Frontal cortex (tissue), 4 donors: ENCODE results near the gene ANKLE1. TPM values are rescaled to one million over a fixed set of nuclear protein-coding genes. Genes with fewer than 3 reads are reported as not detected.

Experiments used
- DNase-seq, 2 donors: peaks; one replicate each; pipeline ENCODE4 v3.0.0; 2012; ENCODE audit warnings: low spot score in 2 of 2
- FAIRE-seq: peaks from 2 replicates; lab custom pipeline; 2012; peaks lifted over from hg19 to GRCh38; lab: Jason Lieb, UNC
- total RNA-seq: library from RNA; depleted of rRNA; stranded (reverse); fragments of >200 nt; gene quantifications from one replicate; pipeline ENCODE4 v1.2.3, GENCODE V29; 2014
- donor health status: control.
- donor health status: control.
- donor health status: control.

Gene ANKLE1
- total RNA-seq, 1 donor from 2014 or later = 0.82 TPM

GRCh38 chr19:17303940-17304267 lies 22.2 kb downstream of the ANKLE1 start:
- DNase-seq (no peak), FAIRE-seq (no peak)

DNA sequence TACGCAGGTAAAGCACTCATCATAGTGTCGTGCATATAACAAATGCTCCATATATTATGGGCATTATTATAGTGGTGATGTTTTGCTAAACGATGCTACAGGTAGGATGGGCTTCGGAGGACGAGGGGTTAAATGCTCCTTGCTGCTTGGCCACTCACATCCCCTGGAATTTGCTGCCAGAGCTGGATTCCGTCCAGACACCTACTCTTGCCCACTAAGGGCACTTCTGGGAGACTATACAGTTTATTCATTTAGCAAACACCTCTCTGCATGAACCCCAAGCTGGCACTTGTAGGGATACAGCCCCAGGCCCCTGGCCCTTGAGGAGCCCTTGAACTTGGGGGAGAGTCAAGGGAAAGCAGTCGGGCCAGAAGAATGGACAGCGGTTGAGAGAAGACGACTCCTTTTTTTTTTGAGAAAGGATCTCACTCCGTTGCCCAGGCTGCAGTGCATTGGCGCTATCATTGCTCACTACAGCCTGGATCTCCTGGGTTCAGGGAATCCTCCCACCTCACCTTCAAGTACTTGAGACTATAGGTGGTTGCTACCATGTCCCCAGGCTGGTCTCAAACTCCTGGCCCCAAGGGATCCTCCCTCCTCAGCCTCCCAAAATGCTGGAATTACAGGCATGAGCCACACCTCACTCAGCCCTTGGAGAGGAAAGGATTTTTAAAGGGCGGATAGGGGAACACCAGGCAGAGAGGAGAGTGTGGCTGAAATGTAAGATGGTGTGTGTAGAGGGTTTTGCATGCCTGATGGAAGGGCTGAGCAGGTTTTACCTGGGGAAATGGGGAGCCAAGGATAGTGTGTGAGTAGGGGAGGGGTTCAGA lies 22.9 kb downstream of the ANKLE1 start:
- DNase-seq = no peak
- FAIRE-seq = no peak

- FAIRE-seq (no peak), DNase-seq (no peak)
Measured at GRCh38 chr19:17305216-17305516, 23.5 kb downstream of the ANKLE1 start.

DNA sequence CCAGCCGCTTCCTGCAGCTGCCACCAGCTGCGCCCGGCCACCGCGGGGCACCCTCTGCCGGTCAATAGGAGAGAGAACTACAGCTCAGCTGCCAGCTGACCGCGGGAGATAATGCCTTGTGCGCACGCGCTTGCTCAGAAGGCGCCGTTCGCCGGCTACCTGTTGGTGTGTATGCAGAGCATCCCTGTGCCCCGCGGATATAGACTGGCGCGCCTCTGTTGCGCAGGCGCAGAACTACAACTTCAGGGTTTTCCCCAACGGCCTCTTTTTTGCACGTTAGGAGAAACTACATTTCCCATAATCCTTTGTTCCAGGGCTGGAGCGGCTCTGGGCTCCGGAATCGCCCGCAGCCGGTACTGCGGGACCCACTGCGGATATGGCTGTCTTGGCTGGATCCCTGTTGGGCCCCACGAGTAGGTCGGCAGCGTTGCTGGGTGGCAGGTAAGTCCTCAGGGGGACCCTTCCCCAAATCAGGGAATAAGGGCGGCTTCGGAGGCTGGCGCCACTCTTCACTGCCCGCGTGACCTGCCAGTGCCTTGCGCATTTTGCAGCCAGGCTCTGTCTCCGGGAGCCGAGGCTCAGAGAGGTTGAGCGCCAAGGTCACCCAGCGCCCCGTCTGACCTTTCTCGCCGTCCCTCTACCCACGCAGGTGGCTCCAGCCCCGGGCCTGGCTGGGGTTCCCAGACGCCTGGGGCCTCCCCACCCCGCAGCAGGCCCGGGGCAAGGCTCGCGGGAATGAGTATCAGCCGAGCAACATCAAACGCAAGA lies 24.0 kb downstream of the ANKLE1 start, which contains the start of gene MRPL34:
Gene MRPL34, plus strand, starts transcription at position 356 of the 768 bp plus-strand sequence. Its CDS starts 21 bp downstream, at position 377.
- DNase-seq = peak; percentile 82 to 88
- no peak for FAIRE-seq

DNA sequence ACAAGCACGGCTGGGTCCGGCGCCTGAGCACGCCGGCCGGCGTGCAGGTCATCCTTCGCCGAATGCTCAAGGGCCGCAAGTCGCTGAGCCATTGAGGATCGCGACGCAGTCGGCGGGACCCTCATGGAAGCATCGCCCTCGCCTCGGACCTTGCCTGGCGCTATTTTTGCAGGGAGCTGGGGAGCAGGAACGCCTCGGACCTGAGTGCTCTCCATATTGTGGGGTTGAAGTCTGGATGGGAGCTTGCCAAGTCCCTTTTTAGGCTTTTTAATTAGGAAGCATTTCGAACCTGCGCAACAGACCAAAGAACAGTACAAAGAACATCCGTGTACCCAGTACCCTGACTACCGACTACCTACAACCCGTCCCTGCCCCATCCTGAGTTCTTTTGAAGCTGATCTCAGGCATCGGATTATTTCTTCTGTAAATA lies 24.6 kb downstream of the ANKLE1 start:
- FAIRE-seq = no peak
- DNase-seq = no peak

- FAIRE-seq = no peak
Measured at GRCh38 chr19:17307876-17308377, 26.2 kb downstream of the ANKLE1 start.

DNA sequence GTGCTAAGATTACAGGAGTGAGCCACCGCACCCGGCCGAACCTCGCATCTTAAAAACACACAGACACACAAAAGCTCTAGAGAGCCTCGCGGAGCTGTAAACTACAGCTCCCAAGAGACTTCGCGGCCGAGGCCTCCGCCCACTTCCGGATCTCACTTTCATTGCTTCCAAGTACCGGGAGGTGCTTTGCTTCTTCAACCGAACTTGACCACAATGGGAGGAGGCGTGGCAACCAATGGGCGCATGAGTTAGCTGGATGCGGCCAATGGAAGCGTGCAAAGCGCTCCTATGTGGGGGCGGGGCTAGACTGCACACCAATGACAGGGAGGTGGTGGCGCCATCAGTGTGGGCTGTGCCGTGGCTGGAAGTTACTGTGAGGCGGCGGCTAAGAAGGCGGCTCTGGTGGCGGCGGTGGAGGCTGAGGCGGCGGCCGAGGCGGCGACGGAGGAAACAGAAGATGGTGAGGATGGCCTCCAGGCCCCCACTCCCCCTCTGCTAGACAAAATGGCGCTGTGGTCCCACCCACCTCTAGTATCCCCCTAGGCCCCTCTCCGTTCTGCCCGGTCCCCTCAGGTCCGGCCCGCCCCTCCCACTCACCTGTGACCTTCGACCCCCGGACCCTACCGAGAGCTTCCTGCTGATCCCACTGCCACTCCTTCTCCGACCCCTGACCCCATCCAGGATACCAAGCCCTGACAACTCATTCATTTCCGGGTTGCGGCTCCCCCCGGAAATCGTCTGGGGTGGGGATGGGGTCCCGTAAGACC lies 27.7 kb downstream of the ANKLE1 start, which contains the start of gene DDA1:
Gene DDA1, plus strand, starts transcription at position 366 of the 767 bp plus-strand sequence. Its CDS starts 92 bp downstream, at position 458.
- DNase-seq (peak; percentile 96 to 99), FAIRE-seq (peak; percentile 98)

More at GRCh38 chr19:17307876-17308377, 26.2 kb downstream of the ANKLE1 start:
- DNase-seq = no peak

GRCh38 chr19:17309965-17310461 lies 28.3 kb downstream of the ANKLE1 start:
- FAIRE-seq (no peak), DNase-seq (no peak)

- no peak for FAIRE-seq
- DNase-seq = no peak
Measured at GRCh38 chr19:17311455-17312188, 29.9 kb downstream of the ANKLE1 start.

DNA sequence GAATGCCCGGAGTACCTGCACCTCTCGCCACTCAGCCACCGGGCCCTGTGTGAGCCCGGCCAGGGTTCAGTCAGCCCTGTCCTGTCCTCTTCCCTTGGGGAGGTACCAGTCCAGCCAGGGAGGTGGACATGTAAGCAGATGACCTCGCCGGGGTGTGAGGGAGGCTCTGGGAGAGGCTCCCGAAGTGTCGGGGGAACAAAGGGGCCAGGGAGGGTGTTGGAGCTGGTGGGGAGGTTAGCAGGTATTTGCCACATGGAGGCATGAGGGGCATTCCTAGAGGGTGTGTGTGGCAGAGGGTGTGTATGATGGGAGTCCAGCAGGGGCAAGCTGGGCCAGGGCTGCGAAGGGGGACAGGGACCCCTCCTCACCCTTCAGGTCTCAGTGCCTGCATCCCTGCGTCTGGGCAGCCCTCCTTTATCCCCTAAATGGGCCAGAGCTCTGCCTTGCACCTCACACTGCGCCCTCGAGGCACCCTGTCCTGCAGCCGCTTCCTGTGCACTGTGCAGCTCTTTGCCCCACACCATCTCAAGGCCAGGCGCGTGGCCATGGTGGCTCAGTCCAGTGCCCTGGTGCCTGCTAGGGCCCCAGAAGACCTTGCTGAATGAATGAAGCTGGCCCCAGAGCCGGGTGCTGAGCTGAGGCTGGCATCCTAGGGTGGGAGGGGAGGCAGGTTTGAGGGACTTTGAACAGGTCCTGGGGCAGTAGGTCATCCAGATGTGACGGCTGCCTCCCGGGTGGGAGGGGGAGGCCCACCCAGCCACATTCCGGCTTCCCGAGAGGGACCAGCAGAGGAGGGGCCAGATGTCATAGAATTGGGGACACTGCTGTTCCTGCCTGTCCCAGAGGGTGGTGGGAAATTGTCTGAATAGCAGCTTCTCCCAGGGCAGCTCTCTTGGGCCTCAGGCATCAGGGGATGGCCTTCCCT lies 30.8 kb downstream of the ANKLE1 start:
- DNase-seq = no peak
- no peak for FAIRE-seq

DNA sequence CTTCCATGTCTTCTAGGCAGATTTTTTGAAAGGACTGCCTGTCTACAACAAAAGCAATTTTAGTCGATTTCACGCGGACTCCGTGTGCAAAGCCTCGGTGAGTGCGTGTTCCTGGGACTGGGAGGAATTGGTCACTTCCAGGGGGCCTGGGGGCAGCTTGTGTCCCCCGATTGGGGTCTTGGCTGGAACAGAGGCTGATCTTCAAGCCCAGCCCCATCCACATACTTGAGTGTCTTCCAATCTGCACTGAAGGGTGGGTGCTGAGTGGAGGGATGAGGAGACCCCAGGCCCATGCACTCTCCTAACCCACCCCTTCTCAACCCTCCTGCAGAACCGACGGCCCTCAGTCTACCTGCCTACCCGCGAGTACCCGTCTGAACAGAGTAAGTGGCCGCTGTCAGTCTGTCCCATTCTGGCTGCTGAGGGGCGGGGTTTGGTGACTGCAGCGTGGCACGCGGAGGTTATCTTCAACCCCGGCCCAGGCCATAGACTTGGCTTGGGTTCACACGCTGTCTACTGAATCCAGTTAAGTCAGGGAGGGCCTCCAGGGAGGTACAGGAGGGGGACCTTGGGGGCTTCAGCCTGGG lies 32.4 kb downstream of the ANKLE1 start:
- FAIRE-seq = no peak
- no peak for DNase-seq

- FAIRE-seq = no peak
- DNase-seq = no peak
Measured at GRCh38 chr19:17318966-17319365, 37.3 kb downstream of the ANKLE1 start.

GRCh38 chr19:17319473-17320238 lies 38.0 kb downstream of the ANKLE1 start:
- DNase-seq (no peak), FAIRE-seq (no peak)

DNA sequence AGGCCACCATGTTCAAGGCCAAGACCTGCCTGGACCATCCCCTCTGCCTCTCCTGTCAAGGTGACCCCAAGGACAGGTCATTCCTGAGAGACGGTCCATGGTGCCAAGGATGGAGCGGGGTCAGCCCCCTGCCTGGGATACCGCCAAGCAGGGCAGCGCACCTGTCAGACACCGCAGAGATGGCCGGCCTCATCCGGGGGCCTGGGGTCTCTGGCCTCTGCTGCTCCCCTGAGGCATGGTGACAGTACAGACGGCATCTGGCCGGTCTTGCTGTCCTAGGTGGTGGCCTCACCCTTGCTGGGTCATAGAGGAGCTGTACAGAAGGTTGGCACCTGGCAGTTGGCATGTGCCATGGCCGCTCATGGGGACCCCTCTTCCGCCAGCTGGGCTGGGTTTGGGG lies 38.7 kb downstream of the ANKLE1 start:
- FAIRE-seq = no peak
- no peak for DNase-seq

GRCh38 chr19:17321655-17322489 lies 40.2 kb downstream of the ANKLE1 start:
- FAIRE-seq = no peak
- no peak for DNase-seq

DNA sequence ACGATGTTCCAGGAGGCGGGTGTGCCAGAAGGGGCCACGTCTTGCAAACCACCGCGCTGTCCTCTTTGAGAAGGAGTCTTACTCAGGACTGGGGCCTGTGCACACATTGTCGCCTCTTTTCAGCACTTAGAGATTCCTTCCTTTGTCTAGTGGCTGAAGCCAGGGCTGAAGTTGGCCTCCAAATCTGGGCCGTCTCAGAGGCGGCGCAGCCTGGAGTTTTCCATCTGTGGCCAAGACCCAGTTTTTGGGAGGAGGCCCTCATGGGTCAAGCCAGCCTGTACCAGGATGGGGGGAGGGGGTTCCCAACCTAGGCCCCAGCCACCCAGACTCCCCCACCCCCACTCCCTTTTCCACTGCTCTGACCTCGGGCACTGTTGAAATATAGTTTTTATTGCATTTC lies 41.2 kb downstream of the ANKLE1 start:
- FAIRE-seq = no peak
- peak in 1 of 2 donors; percentile 58 for DNase-seq
